ENCODE results near the gene KRT86.

- TF ChIP-seq EZH2 (IDR thresholded peaks at IDR 0.05; ENCODE audit: low read depth): no peak
- TF ChIP-seq CTCF (conservative IDR thresholded peaks at IDR 0.05): no peak
Measured at GRCh38 chr12:52277486-52278245, 3.2 kb downstream of the KRT86 start.

All from PC-9 (cell line).